ENCODE results near the gene TRABD.
"Not testable (repeated sequence)": the region's sequence is repeated elsewhere in the genome, so short reads cannot be mapped to it uniquely, and the experiment has no call there.

Gene TRABD

GRCh38 chr22:50185375-50186087 lies at the start of gene TRABD:
TRABD (plus strand) TSS chr22:50185913; CDS start chr22:50193061, 7,148 bp downstream.
- peak; percentile 92 for DNase-seq

- no peak for DNase-seq
Observed at GRCh38 chr22:50136581-50137015, 49.1 kb upstream of the TRABD start.

- not testable (repeated sequence) for DNase-seq
Observed at GRCh38 chr22:50137277-50137676, 48.4 kb upstream of the TRABD start.

GRCh38 chr22:50138041-50138440 lies 47.7 kb upstream of the TRABD start:
- no peak for DNase-seq

GRCh38 chr22:50138988-50139387 lies 46.7 kb upstream of the TRABD start:
- DNase-seq: no peak

GRCh38 chr22:50139843-50140415 lies 45.8 kb upstream of the TRABD start:
- no peak for DNase-seq

- no peak for DNase-seq
Observed at GRCh38 chr22:50140615-50141014, 45.1 kb upstream of the TRABD start.

GRCh38 chr22:50141462-50141861 lies 44.3 kb upstream of the TRABD start:
- no peak for DNase-seq

GRCh38 chr22:50141891-50142363 lies 43.8 kb upstream of the TRABD start:
- no peak for DNase-seq

- DNase-seq: no peak
Observed at GRCh38 chr22:50143096-50143495, 42.6 kb upstream of the TRABD start.

GRCh38 chr22:50144005-50144614 lies 41.6 kb upstream of the TRABD start:
- DNase-seq: no peak

- no peak for DNase-seq
Observed at GRCh38 chr22:50145721-50146438, 39.8 kb upstream of the TRABD start.

GRCh38 chr22:50146439-50147238 lies 39.1 kb upstream of the TRABD start:
- peak; percentile 17 for DNase-seq

- DNase-seq: not testable (repeated sequence)
Observed at GRCh38 chr22:50147258-50148165, 38.2 kb upstream of the TRABD start.

- no peak for DNase-seq
Observed at GRCh38 chr22:50148166-50148500, 37.6 kb upstream of the TRABD start.

- peak; percentile 82 for DNase-seq
Observed at GRCh38 chr22:50148991-50149721, 36.6 kb upstream of the TRABD start.

- DNase-seq: no peak
Observed at GRCh38 chr22:50150161-50151129, 35.3 kb upstream of the TRABD start.

- DNase-seq: no peak
Observed at GRCh38 chr22:50151571-50152537, 33.9 kb upstream of the TRABD start.

All from CD4-positive, alpha-beta T cell treated with Interleukin-12 subunit alpha and Interleukin-12 subunit beta, for 1 hour (primary cell).